Ovary (tissue), 9 donors: ENCODE data around the gene MDC1. TPM values are rescaled to one million over a fixed set of nuclear protein-coding genes. Genes with fewer than 3 reads are reported as not detected.

Experiments used
- DNase-seq, 5 donors: peaks; one replicate each; pipeline ENCODE4 v3.0.0-alpha.2; 2019 to 2020
- H3K27ac ChIP-seq, 2 donors: fragments of 200-600 bp; one replicate each; pipeline versions ENCODE4 v1.5.1 to v1.8.0; 2019 to 2022
- H3K27me3 ChIP-seq: fragments of 200-600 bp; one replicate; pipeline ENCODE4 v1.8.0; 2022
- H3K36me3 ChIP-seq: fragments of 200-600 bp; sonication (generic); one replicate; pipeline ENCODE4 v1.5.1; 2019
- H3K4me1 ChIP-seq: one replicate; pipeline ENCODE4 v1.8.1; 2013; ENCODE audit warnings: mild to moderate bottlenecking, moderate library complexity; ENCODE audit not compliant: insufficient read depth
- H3K4me3 ChIP-seq: fragments of 200-600 bp; sonication (generic); one replicate; pipeline ENCODE4 v1.5.1; 2017
- H3K9me3 ChIP-seq, 2 donors: fragments of 200-600 bp in 1 of 2; sonication (generic) in 1 of 2; one replicate each; pipeline versions ENCODE4 v1.5.1 to v1.8.1; 2013 to 2019; ENCODE audit warnings: mild to moderate bottlenecking in 1 of 2, moderate library complexity in 1 of 2
- EP300 ChIP-seq: sonication (generic); formaldehyde crosslinking; IDR thresholded peaks from one replicate; pipeline ENCODE4 v1.6.1; 2017; ENCODE audit warnings: antibody characterized with exemption
- POLR2A ChIP-seq: fragments of 450-650 bp; IDR thresholded peaks from one replicate; pipeline ENCODE4 v1.6.1; 2017; ENCODE audit warnings: antibody characterized with exemption, mild to moderate bottlenecking, moderate library complexity
- WGBS, 3 donors: extraction: QIAGEN DNeasy Blood & Tissue Kit in 1 of 3; methylation state at CpG; one replicate each; pipeline versions ENCODE4 v1.1.5 to v1.1.7; 2013 to 2017; 5-methylcytosine and 5-hydroxymethylcytosine counted together
- intact Hi-C, 4 donors: fragments of 100-400 bp; cut with DNase I; formaldehyde crosslinking; loops; one replicate each; pipeline versions ENCODE4 v1.11.0 to v1.15.1; 2022 to 2023
- polyA plus RNA-seq, 2 donors: library from polyadenylated mRNA; stranded (reverse); fragments of 200-250 nt in 1 of 2; fragments of 350-450 nt in 1 of 2; fragmentation: Illumina TruSeq in 1 of 2; extraction: RNeasy Lipid Tissue Mini Kit (QIAGEN cat#74804) in 1 of 2; gene quantifications; one replicate each; pipeline ENCODE4 v1.2.3, GENCODE V29; 2013 to 2014
- total RNA-seq, 7 donors: library from RNA; depleted of rRNA in 2 of 7; stranded (reverse); fragments of >200 nt in 2 of 7; fragmentation: NEBNext Ultra II Directional in 3 of 7; extraction: Animal tissue kit (Norgen Biotek cat#: 25700) in 3 of 7; gene quantifications; one replicate each; pipeline versions ENCODE4 v1.1.0 to v1.2.4, GENCODE V29; 2016 to 2023
- TF ChIP-seq, protein P1 (sequence below), 3 donors: fragments of 450-650 bp in 2 of 3; fragments of 200-600 bp in 1 of 3; IDR thresholded peaks; one replicate each; pipeline versions ENCODE4 v1.5.1 to v1.8.0; 2016 to 2022; ENCODE audit warnings: antibody characterized with exemption in 3 of 3, mild to moderate bottlenecking in 1 of 3
- donor health status: DM: no; HTN: no; CAD: no; lungs with moderate emphysema.
- donor health status: DM: no; HTN: no; CAD: no.
- donor health status: Bipolar disorder and iron deficiency.
- donor health status: DM: yes; HTN: yes; CAD: no.
- donor health status: DM: no; HTN: no; CAD: no.
- donor health status: DM: yes; HTN: yes; CAD: no.

MDC1 gene
- total and polyA plus RNA-seq, 9 donors: 13.1 to 62.5 (median 39.2) TPM

DNA sequence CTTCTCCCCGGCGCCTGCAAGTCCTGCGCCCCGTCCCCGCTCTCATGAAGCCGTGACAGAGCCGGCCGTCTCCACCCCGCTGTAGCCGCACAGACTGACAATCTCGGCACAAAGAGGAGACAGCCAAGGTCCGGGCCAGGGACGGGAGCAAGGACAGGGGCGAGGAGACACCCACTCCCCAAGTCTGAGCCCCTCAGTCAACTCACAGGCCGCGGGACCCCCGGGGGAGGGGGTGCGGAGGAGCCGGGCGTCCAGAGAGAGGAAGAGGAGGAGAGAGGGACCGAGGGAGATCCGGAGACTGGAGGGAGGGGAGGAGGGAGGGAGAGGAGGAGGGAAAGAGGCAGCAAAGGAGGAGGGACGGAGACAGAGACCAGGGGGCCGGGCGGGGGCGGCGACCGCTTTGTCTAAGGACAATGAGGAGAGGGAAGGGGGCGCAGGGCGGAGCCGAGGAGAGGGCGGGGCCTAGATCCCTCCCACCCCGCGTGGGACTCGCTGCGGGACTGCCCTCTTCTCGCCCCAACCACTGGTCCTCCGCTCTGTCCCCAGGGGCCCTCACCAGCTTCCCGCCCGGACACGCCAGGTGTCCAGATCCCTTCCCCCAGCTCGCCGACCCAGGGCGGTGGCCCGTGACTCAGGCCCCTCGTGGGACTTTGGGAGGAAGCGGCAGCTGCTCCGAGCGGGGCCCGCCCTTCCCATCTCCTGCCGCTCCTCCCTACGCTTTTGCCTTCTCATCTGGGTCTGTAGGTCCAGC lies 30.0 kb downstream of the MDC1 start:
- Histone ChIP-seq H3K9me3 (no peaks in the 10 kb centered on the region), H3K27ac (peak overlapping the region; percentile 95 to 96), H3K4me1 (peaks cover 10% of the 10 kb centered on the region), H3K36me3 (no peaks in the 10 kb centered on the region), H3K27me3 (no peaks in the 10 kb centered on the region), H3K4me3 (peak overlapping the region; percentile 54)
- DNase-seq: peak; percentile 91 to 93 (median 93)
- WGBS, 3 donors: 0% methylated on average over 45 to 52 of the region's 52 CpGs
- TF ChIP-seq POLR2A: peak; percentile 64
- TF ChIP-seq EP300: peak; percentile 35
- TF ChIP-seq, protein P1, sequence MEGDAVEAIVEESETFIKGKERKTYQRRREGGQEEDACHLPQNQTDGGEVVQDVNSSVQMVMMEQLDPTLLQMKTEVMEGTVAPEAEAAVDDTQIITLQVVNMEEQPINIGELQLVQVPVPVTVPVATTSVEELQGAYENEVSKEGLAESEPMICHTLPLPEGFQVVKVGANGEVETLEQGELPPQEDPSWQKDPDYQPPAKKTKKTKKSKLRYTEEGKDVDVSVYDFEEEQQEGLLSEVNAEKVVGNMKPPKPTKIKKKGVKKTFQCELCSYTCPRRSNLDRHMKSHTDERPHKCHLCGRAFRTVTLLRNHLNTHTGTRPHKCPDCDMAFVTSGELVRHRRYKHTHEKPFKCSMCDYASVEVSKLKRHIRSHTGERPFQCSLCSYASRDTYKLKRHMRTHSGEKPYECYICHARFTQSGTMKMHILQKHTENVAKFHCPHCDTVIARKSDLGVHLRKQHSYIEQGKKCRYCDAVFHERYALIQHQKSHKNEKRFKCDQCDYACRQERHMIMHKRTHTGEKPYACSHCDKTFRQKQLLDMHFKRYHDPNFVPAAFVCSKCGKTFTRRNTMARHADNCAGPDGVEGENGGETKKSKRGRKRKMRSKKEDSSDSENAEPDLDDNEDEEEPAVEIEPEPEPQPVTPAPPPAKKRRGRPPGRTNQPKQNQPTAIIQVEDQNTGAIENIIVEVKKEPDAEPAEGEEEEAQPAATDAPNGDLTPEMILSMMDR (IDR thresholded peaks at IDR 0.05): no peak
- intact Hi-C loops: loop anchor here in 3 of 4 donors (2.0 to 10.0 kb wide), 3 partner anchors 34 to 198 kb away; partner anchors contain the start of genes TUBB (in 3 of the 3), DDR1 (in 2 of the 3), MRPS18B (in 1 of the 3) and PPP1R10 (in 1 of the 3)

DNA sequence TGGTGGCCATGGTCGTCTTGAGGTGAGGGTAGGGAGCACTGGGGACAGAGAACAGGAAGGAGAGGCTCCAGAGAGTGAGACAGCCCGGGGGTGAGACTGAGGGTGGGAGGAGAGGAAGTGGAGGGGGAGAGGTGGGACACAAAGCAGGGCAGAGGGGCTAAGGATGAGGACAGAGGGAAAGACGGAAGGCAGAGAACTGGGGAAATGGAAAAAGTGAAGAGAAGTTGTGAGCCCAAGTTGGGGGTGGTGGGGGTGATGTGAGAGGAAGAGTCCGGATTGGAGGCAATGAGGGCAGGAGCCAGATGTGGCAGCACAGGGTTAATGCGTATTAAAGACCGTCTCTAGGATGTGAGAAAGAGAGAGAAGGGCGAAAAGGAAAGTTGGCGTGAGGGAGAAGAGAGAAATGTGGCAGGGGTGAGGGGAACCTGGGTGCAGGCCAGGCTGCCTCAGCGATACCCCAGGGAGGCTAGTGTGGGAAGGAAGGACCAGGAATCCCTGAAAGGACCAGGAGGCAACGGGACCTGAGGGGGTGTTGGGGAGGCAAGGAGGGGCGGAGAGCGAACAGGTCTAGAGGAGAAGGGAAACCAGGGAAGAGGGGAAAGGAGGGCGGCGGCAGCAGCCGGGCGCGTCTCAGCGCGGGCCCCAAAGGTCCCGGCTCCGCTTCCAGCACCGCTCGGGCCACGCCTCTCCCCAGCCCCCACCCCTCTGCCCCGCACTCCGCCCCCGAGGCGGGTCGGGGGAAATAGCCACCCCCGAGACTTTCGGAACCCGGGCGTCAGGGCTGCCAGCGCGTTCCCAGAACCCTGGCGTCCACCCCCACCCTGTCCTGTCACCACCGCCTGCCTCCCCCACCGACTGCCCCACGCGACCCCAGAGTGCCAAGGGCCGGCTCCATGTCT lies 30.8 kb downstream of the MDC1 start, which contains the start of gene PPP1R18:
PPP1R18 (minus strand) TSS at position 637 of the 899 bp plus-strand sequence; CDS start at position 10, 627 bp downstream.
- Histone ChIP-seq H3K27ac (peak within 1 kb of the TSS; percentile 95 to 96), H3K4me3 (peak within 1 kb of the TSS; percentile 54), H3K4me1 (peaks cover 11% of the 10 kb centered on the region), H3K27me3 (no peaks in the 10 kb centered on the region), H3K36me3 (no peaks in the 10 kb centered on the region), H3K9me3 (no peaks in the 10 kb centered on the region)
- DNase-seq: peak; percentile 82 to 87 (median 82)
- intact Hi-C loops: loop anchor here in 3 of 4 donors (2.0 to 10.0 kb wide), 3 partner anchors 35 to 199 kb away; partner anchors contain the start of genes TUBB (in 3 of the 3), DDR1 (in 2 of the 3), MRPS18B (in 1 of the 3) and PPP1R10 (in 1 of the 3)
- TF ChIP-seq POLR2A: peak; percentile 17
- TF ChIP-seq, protein P1 (IDR thresholded peaks at IDR 0.05): no peak
- WGBS, 3 donors: 1 to 2% (median 2%) methylated on average over 39 to 41 of the region's 41 CpGs

DNA sequence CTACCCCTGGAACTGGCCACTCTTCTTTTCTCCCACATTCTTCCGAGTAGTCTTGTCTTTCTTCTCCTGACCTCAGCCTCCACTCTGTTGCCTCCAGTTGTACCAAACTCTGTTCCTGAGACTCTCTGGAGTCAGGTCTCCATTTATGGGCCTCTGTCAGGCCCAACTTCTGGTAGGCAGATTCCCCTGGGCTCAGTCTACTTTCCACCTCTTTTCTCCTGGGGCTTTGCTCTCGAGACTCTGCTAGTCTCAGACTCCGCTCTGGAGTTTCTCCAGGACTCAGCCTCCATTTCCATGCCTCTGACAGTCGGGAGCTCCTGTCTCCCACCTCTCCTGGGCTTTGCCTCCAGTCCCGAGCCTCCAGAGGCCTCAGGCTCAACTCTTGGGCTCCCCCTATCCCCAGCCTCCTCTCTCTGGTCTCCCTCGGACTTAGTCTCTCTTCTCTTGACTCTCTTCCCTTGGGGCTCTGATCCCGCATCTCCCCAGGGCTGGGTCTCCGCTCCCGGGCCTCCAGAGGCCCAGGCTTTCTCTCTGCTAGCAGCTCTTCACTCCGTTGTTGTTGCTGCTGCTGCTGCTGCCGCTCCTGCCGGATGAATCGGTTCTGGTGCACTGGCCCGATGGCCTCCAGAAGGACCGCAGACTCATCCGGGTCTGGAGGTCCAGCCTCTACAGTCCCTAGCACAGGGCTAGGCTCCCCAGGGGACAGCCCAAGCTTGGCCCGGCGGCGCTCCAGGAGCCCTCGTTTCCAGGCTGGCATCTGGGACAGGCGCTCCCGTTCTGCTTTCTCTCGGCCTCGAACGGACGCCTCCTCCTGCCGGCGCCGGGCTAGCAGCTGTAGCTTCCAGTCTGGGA lies 31.7 kb downstream of the MDC1 start:
- peak in 2 of 5 donors; percentile 50 to 52 for DNase-seq
- intact Hi-C loops: loop anchor here in 3 of 4 donors (2.0 to 10.0 kb wide), 3 partner anchors 35 to 199 kb away; partner anchors contain the start of genes TUBB (in 3 of the 3), DDR1 (in 2 of the 3), MRPS18B (in 1 of the 3) and PPP1R10 (in 1 of the 3)
- H3K4me1 ChIP-seq: peaks cover 11% of the 10 kb centered on the region
- H3K4me3 ChIP-seq: peak overlapping the region; percentile 54
- H3K27ac ChIP-seq: peak overlapping the region; percentile 95 to 96
- TF ChIP-seq POLR2A: no peak
- TF ChIP-seq, protein P1 (IDR thresholded peaks at IDR 0.05): no peak
- no peak for TF ChIP-seq EP300
- H3K27me3 ChIP-seq: no peaks in the 10 kb centered on the region
- no peaks in the 10 kb centered on the region for H3K9me3 ChIP-seq
- WGBS, 3 donors: 43 to 53% (median 47%) methylated on average over 29 of the region's 29 CpGs
- no peaks in the 10 kb centered on the region for H3K36me3 ChIP-seq
